ENCODE measurements around the gene MAGI3. TPM values are rescaled to one million over a fixed set of nuclear protein-coding genes. Genes with fewer than 3 reads are reported as not detected.
A peak's percentile ranks its signal among the peaks of the same experiment; 100 is the strongest.

Gene MAGI3
- total and polyA plus RNA-seq, 2 of the 13 experiments (the other 11 are each of a cell fraction or from before 2014, with no cell fraction given), result 4.0 to 11.8 TPM

- TF ChIP-seq KDM3A (CRISPR knock-in tag; IDR thresholded peaks at IDR 0.05; ENCODE audit: low read depth) (0 out of 2 replicates have a peak, but pooled peaks have one; percentile 59), ZNF512B (CRISPR knock-in tag; IDR thresholded peaks at IDR 0.05; ENCODE audit: borderline replicate concordance) (0 out of 2 replicates have a peak, but pooled peaks have one; percentile 41), ZNF160 (CRISPR knock-in tag; IDR thresholded peaks at IDR 0.05) (peak; percentile 95), REPIN1 (CRISPR knock-in tag; IDR thresholded peaks at IDR 0.05; ENCODE audit: borderline replicate concordance, low read depth) (0 out of 2 replicates have a peak, but pooled peaks have one; percentile 45), ZNF256 (CRISPR knock-in tag; conservative IDR thresholded peaks at IDR 0.05) (0 out of 2 replicates have a peak, but pooled peaks have one; percentile 70), SPEN (CRISPR knock-in tag; IDR thresholded peaks at IDR 0.05; ENCODE audit: low read depth) (peak; percentile 13; the same call in 1 of the 2 replicates), ZNF430 (CRISPR knock-in tag; IDR thresholded peaks at IDR 0.05) (peak; percentile 81), ZNF629 (CRISPR knock-in tag; conservative IDR thresholded peaks at IDR 0.05) (0 out of 2 replicates have a peak, but pooled peaks have one; percentile 31), ARNT2 (CRISPR knock-in tag; IDR thresholded peaks at IDR 0.05; ENCODE audit: low read depth) (0 out of 2 replicates have a peak, but pooled peaks have one; percentile 24), ZBTB43 (CRISPR knock-in tag; conservative IDR thresholded peaks at IDR 0.05) (0 out of 2 replicates have a peak, but pooled peaks have one; percentile 40), CBX1 (IDR thresholded peaks at IDR 0.05; ENCODE audit: low read depth) (peak; percentile 42), MEF2D (CRISPR knock-in tag; IDR thresholded peaks at IDR 0.05) (peak; percentile 65; the same call in 1 of the 2 replicates), THRA (CRISPR knock-in tag; IDR thresholded peaks at IDR 0.05; ENCODE audit: borderline replicate concordance) (peak; percentile 80; the same call in 1 of the 2 replicates), ZBTB7B (CRISPR knock-in tag; IDR thresholded peaks at IDR 0.05) (peak; percentile 86), ZSCAN20 (CRISPR knock-in tag; IDR thresholded peaks at IDR 0.05; ENCODE audit: borderline replicate concordance) (0 out of 2 replicates have a peak, but pooled peaks have one; percentile 42), FOXA3 (CRISPR knock-in tag; IDR thresholded peaks at IDR 0.05) (peak; percentile 83), ZNF564 (CRISPR knock-in tag; IDR thresholded peaks at IDR 0.05) (peak; percentile 64; the same call in 1 of the 2 replicates), NR2C2 (CRISPR knock-in tag; IDR thresholded peaks at IDR 0.05; ENCODE audit: borderline replicate concordance) (peak; percentile 37; the same call in 1 of the 2 replicates), ZNF317 (CRISPR knock-in tag; IDR thresholded peaks at IDR 0.05) (peak; percentile 80; the same call in 1 of the 2 replicates), HDAC1 (CRISPR knock-in tag; IDR thresholded peaks at IDR 0.05) (peak; percentile 55), RARA (CRISPR knock-in tag; IDR thresholded peaks at IDR 0.05) (peak; percentile 58)
- TF ChIP-seq, protein P1, sequence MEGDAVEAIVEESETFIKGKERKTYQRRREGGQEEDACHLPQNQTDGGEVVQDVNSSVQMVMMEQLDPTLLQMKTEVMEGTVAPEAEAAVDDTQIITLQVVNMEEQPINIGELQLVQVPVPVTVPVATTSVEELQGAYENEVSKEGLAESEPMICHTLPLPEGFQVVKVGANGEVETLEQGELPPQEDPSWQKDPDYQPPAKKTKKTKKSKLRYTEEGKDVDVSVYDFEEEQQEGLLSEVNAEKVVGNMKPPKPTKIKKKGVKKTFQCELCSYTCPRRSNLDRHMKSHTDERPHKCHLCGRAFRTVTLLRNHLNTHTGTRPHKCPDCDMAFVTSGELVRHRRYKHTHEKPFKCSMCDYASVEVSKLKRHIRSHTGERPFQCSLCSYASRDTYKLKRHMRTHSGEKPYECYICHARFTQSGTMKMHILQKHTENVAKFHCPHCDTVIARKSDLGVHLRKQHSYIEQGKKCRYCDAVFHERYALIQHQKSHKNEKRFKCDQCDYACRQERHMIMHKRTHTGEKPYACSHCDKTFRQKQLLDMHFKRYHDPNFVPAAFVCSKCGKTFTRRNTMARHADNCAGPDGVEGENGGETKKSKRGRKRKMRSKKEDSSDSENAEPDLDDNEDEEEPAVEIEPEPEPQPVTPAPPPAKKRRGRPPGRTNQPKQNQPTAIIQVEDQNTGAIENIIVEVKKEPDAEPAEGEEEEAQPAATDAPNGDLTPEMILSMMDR (CRISPR knock-in tag; IDR thresholded peaks at IDR 0.05), result peak; percentile 73
Observed at GRCh38 chr1:113478427-113479195, 88.3 kb downstream of the MAGI3 start (continued).
